Astrocyte (in vitro differentiated cells and primary cell): ENCODE measurements around the gene SAA4. TPM values are rescaled to one million over a fixed set of nuclear protein-coding genes. Genes with fewer than 3 reads are reported as not detected.

Experiments
- DNase-seq: peaks from one replicate; pipeline ENCODE4 v3.0.0-alpha.2; 2010; ENCODE audit warnings: low read depth
- FAIRE-seq: peaks from 2 replicates; lab custom pipeline; 2011; peaks lifted over from hg19 to GRCh38; lab: Jason Lieb, UNC
- H2AFZ ChIP-seq: 2 replicates; pipeline ENCODE4 v1.6.0; 2012; ENCODE audit warnings: low read depth, low read length, inconsistent platforms
- H3K27ac ChIP-seq: 2 replicates; pipeline ENCODE4 v1.5.1; 2011; ENCODE audit warnings: low read depth, low read length, inconsistent platforms
- H3K27me3 ChIP-seq: 2 replicates; pipeline ENCODE4 v1.6.0; 2011; ENCODE audit warnings: low read length, inconsistent platforms; ENCODE audit not compliant: insufficient read depth
- H3K36me3 ChIP-seq: 2 replicates; pipeline ENCODE4 v1.5.1; 2011; ENCODE audit warnings: low read length, inconsistent platforms; ENCODE audit not compliant: insufficient read depth
- H3K4me1 ChIP-seq: 2 replicates; pipeline ENCODE4 v1.5.1; 2011; ENCODE audit warnings: low read length, inconsistent platforms; ENCODE audit not compliant: insufficient read depth
- H3K4me2 ChIP-seq: 2 replicates; pipeline ENCODE4 v1.6.0; 2012; ENCODE audit warnings: low read length, inconsistent platforms
- H3K4me3 ChIP-seq: 2 replicates; pipeline ENCODE4 v1.5.1; 2011; ENCODE audit warnings: low read depth, mild to moderate bottlenecking, low read length, inconsistent platforms; ENCODE audit not compliant: insufficient read depth
- H3K79me2 ChIP-seq: 2 replicates; pipeline ENCODE4 v1.6.0; 2012; ENCODE audit warnings: mild to moderate bottlenecking, low read length, inconsistent platforms; ENCODE audit not compliant: insufficient read depth
- H3K9ac ChIP-seq: 2 replicates; pipeline ENCODE4 v1.6.0; 2012; ENCODE audit warnings: mild to moderate bottlenecking, low read length, inconsistent platforms
- H3K9me3 ChIP-seq: 2 replicates; pipeline ENCODE4 v1.5.1; 2012; ENCODE audit warnings: low read depth, mild to moderate bottlenecking, low read length, inconsistent platforms; ENCODE audit not compliant: insufficient read depth
- H4K20me1 ChIP-seq: 2 replicates; pipeline ENCODE4 v1.6.0; 2012; ENCODE audit warnings: low read length, inconsistent platforms; ENCODE audit not compliant: insufficient read depth
- H3K27ac Mint-ChIP-seq: one replicate; pipeline ENCODE4 v1.8.0; 2021; ENCODE audit warnings: mild to moderate bottlenecking, mixed read lengths; ENCODE audit not compliant: unreplicated experiment
- H3K27me3 Mint-ChIP-seq: one replicate; pipeline ENCODE4 v1.8.0; 2021; ENCODE audit warnings: low read depth, mixed read lengths; ENCODE audit not compliant: unreplicated experiment
- H3K36me3 Mint-ChIP-seq: one replicate; pipeline ENCODE4 v1.8.0; 2021; ENCODE audit warnings: low read depth, mixed read lengths; ENCODE audit not compliant: unreplicated experiment
- H3K4me1 Mint-ChIP-seq: one replicate; pipeline ENCODE4 v1.8.0; 2021; ENCODE audit warnings: low read depth, mixed read lengths; ENCODE audit not compliant: unreplicated experiment
- H3K4me3 Mint-ChIP-seq: one replicate; pipeline ENCODE4 v1.8.0; 2021; ENCODE audit warnings: mild to moderate bottlenecking, moderate library complexity, mixed read lengths; ENCODE audit not compliant: unreplicated experiment
- H3K9me3 Mint-ChIP-seq: one replicate; pipeline ENCODE4 v1.8.0; 2021; ENCODE audit warnings: mild to moderate bottlenecking, mixed read lengths; ENCODE audit not compliant: unreplicated experiment
- EZH2 ChIP-seq: IDR thresholded peaks from 2 replicates; pipeline ENCODE4 v1.6.1; 2012; ENCODE audit warnings: mild to moderate bottlenecking, low read length, inconsistent platforms; ENCODE audit not compliant: insufficient read depth
- total RNA-seq: library from RNA; stranded (reverse); gene quantifications from 2 replicates; pipeline ENCODE4 v1.2.1, GENCODE V29; 2021
- TF ChIP-seq, protein P1 (sequence below): IDR thresholded peaks from 2 replicates; pipeline ENCODE4 v1.5.1; 2011; ENCODE audit warnings: low read depth, mild to moderate bottlenecking, inconsistent platforms, low read length, moderate library complexity; ENCODE audit not compliant: insufficient read depth

The SAA4 gene
- total RNA-seq, 1 donor from 2014 or later = not detected

GRCh38 chr11:18221274-18221876, 15.2 kb downstream of the SAA4 start:
- Histone ChIP-seq H3K4me1 (no peaks in the 10 kb centered on the region), H3K36me3 (no peaks in the 10 kb centered on the region), H2AFZ (no peak overlapping the region), H4K20me1 (no peaks in the 10 kb centered on the region), H3K4me3 (no peak overlapping the region), H3K79me2 (no peaks in the 10 kb centered on the region), H3K4me2 (no peak overlapping the region), H3K27ac (no peak overlapping the region), H3K9me3 (no peaks in the 10 kb centered on the region), H3K27me3 (no peaks in the 10 kb centered on the region), H3K9ac (no peak overlapping the region)
- no peak overlapping the region for H3K27ac Mint-ChIP-seq
- H3K4me3 Mint-ChIP-seq = no peak overlapping the region
- FAIRE-seq = no peak
- peaks cover 1% of the 10 kb centered on the region for H3K36me3 Mint-ChIP-seq
- peaks cover 4% of the 10 kb centered on the region for H3K27me3 Mint-ChIP-seq
- DNase-seq = no peak
- H3K4me1 Mint-ChIP-seq = no peaks in the 10 kb centered on the region
- H3K9me3 Mint-ChIP-seq = peaks cover 4% of the 10 kb centered on the region
- no peak for TF ChIP-seq EZH2
- TF ChIP-seq, protein P1, sequence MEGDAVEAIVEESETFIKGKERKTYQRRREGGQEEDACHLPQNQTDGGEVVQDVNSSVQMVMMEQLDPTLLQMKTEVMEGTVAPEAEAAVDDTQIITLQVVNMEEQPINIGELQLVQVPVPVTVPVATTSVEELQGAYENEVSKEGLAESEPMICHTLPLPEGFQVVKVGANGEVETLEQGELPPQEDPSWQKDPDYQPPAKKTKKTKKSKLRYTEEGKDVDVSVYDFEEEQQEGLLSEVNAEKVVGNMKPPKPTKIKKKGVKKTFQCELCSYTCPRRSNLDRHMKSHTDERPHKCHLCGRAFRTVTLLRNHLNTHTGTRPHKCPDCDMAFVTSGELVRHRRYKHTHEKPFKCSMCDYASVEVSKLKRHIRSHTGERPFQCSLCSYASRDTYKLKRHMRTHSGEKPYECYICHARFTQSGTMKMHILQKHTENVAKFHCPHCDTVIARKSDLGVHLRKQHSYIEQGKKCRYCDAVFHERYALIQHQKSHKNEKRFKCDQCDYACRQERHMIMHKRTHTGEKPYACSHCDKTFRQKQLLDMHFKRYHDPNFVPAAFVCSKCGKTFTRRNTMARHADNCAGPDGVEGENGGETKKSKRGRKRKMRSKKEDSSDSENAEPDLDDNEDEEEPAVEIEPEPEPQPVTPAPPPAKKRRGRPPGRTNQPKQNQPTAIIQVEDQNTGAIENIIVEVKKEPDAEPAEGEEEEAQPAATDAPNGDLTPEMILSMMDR = no peak

GRCh38 chr11:18209058-18209457, 27.5 kb downstream of the SAA4 start:
- DNase-seq = no peak

GRCh38 chr11:18204771-18205170, 31.8 kb downstream of the SAA4 start:
- H3K36me3 ChIP-seq = no peaks in the 10 kb centered on the region
- Mint-ChIP-seq H3K27ac (no peak overlapping the region), H3K27me3 (peaks cover 11% of the 10 kb centered on the region), H3K36me3 (no peaks in the 10 kb centered on the region), H3K4me3 (no peak overlapping the region), H3K9me3 (peaks cover 13% of the 10 kb centered on the region), H3K4me1 (no peaks in the 10 kb centered on the region)
- H3K4me3 ChIP-seq = no peak overlapping the region
- H3K9ac ChIP-seq = no peak overlapping the region
- peaks cover 2% of the 10 kb centered on the region for H3K27me3 ChIP-seq
- no peaks in the 10 kb centered on the region for H3K4me1 ChIP-seq
- no peak overlapping the region for H3K27ac ChIP-seq
- no peaks in the 10 kb centered on the region for H4K20me1 ChIP-seq
- no peak overlapping the region for H3K4me2 ChIP-seq
- TF ChIP-seq, protein P1 = no peak
- TF ChIP-seq EZH2 = no peak
- H3K9me3 ChIP-seq = no peaks in the 10 kb centered on the region
- FAIRE-seq = no peak
- H3K79me2 ChIP-seq = no peaks in the 10 kb centered on the region
- no peak overlapping the region for H2AFZ ChIP-seq
- DNase-seq = no peak

More at GRCh38 chr11:18209058-18209457, 27.5 kb downstream of the SAA4 start:
- Histone ChIP-seq H2AFZ (no peak overlapping the region), H3K79me2 (no peaks in the 10 kb centered on the region), H3K4me1 (no peaks in the 10 kb centered on the region), H3K9me3 (no peaks in the 10 kb centered on the region), H3K27ac (no peak overlapping the region), H3K9ac (no peak overlapping the region), H3K4me2 (no peak overlapping the region), H4K20me1 (no peaks in the 10 kb centered on the region), H3K27me3 (peaks cover 2% of the 10 kb centered on the region), H3K4me3 (no peak overlapping the region), H3K36me3 (no peaks in the 10 kb centered on the region)
- TF ChIP-seq, protein P1 = no peak
- TF ChIP-seq EZH2 = no peak
- no peak overlapping the region for H3K4me3 Mint-ChIP-seq
- no peak overlapping the region for H3K27ac Mint-ChIP-seq
- no peaks in the 10 kb centered on the region for H3K36me3 Mint-ChIP-seq
- peaks cover 9% of the 10 kb centered on the region for H3K27me3 Mint-ChIP-seq
- FAIRE-seq = no peak
- no peaks in the 10 kb centered on the region for H3K4me1 Mint-ChIP-seq
- no peaks in the 10 kb centered on the region for H3K9me3 Mint-ChIP-seq
